GM15510 (cell line): ENCODE measurements around the gene LRCOL1.

Source experiments
- POLR2A ChIP-seq: IDR thresholded peaks from 3 replicates; pipeline ENCODE4 v1.6.1; 2011; ENCODE audit warnings: borderline replicate concordance; ENCODE audit not compliant: insufficient read length; ENCODE audit errors: extremely low read depth

Gene LRCOL1

GRCh38 chr12:132603240-132604150, 6.9 kb downstream of the LRCOL1 start:
- no peak for TF ChIP-seq POLR2A

GRCh38 chr12:132602572-132603239, 7.7 kb downstream of the LRCOL1 start:
- TF ChIP-seq POLR2A: no peak

- no peak for TF ChIP-seq POLR2A
These were observed 9.1 kb downstream of the LRCOL1 start for GRCh38 chr12:132601171-132601883.

GRCh38 chr12:132600048-132601032, 10.0 kb downstream of the LRCOL1 start:
- TF ChIP-seq POLR2A: no peak

GRCh38 chr12:132597333-132598316, 12.8 kb downstream of the LRCOL1 start:
- no peak for TF ChIP-seq POLR2A

- TF ChIP-seq POLR2A: no peak
These were observed 14.4 kb downstream of the LRCOL1 start for GRCh38 chr12:132596016-132596415.

- no peak for TF ChIP-seq POLR2A
These were observed 15.2 kb downstream of the LRCOL1 start for GRCh38 chr12:132595183-132595582.

- no peak for TF ChIP-seq POLR2A
These were observed 16.4 kb downstream of the LRCOL1 start for GRCh38 chr12:132593938-132594358.

- no peak for TF ChIP-seq POLR2A
These were observed 16.9 kb downstream of the LRCOL1 start for GRCh38 chr12:132593521-132593920.

GRCh38 chr12:132593071-132593470, 17.3 kb downstream of the LRCOL1 start:
- TF ChIP-seq POLR2A: no peak

GRCh38 chr12:132592282-132592970, 18.0 kb downstream of the LRCOL1 start:
- no peak for TF ChIP-seq POLR2A

GRCh38 chr12:132591107-132591935, 19.1 kb downstream of the LRCOL1 start:
- TF ChIP-seq POLR2A: no peak
